Neuron (in vitro differentiated cells): ENCODE results near the gene OSBP2.
"Not testable (repeated sequence)": the region's sequence is repeated elsewhere in the genome, so short reads cannot be mapped to it uniquely, and the experiment has no call there.

Experiments used
- H2AFZ ChIP-seq: one replicate; pipeline ENCODE4 v1.6.1; 2013; ENCODE audit warnings: low read depth, mild to moderate bottlenecking, inconsistent platforms, low read length, moderate library complexity
- H3K27me3 ChIP-seq: one replicate; pipeline ENCODE4 v1.6.1; 2013; ENCODE audit warnings: low read length; ENCODE audit not compliant: insufficient read depth
- H3K36me3 ChIP-seq: one replicate; pipeline ENCODE4 v1.6.1; 2013; ENCODE audit warnings: low read length; ENCODE audit not compliant: insufficient read depth
- H3K4me1 ChIP-seq: one replicate; pipeline ENCODE4 v1.6.1; 2013; ENCODE audit warnings: low read length; ENCODE audit not compliant: insufficient read depth
- H3K4me3 ChIP-seq: 2 replicates; pipeline ENCODE4 v1.5.1; 2013; ENCODE audit warnings: mild to moderate bottlenecking, low read length, moderate library complexity
- H3K9me3 ChIP-seq: one replicate; pipeline ENCODE4 v1.6.1; 2013; ENCODE audit warnings: low read length

Gene OSBP2

DNA sequence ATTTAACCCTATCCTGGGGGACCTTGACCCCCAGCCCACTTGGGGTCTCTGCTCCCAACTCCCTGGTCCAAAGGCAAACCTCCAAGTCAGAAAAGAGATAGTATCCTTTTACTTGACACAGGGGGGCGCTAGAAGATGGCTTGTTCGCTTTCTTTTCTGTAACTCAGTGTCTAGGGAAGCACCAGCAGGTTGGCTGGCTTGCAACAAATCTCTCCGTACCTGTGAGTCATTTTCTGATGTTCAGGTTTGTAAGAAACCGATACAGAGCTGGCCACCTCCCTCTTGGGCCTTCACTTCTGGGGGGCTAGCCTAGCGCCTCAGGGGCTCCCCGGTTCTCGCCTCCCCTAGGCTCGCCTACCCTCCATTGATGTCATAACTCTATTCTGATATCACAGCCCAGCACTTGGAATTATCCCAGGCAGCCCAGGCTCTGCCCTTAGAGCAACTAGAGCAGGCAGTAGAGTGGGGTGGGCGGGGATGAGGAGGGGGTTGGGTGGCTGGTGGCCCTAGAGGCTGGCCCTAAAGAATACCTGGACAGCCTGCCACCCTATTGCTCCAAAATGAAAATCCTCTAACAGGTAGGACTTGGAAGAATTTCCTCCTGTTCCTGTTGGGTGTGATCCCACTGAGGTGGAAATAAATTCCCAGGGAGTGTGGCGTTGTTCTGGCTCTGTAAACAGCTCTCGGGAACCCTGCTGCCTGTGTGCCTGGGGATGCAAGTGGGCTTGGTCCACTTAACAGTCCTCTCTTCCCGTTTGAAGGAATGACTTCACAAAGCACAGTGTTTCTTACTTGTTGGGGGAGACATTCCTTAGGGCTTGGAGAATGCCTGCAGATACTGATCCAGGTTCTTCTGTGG is 69.4 kb downstream of the OSBP2 start:
- H3K9me3 ChIP-seq = no peaks in the 10 kb centered on the region
- H3K4me1 ChIP-seq = peaks cover 7% of the 10 kb centered on the region
- no peak overlapping the region for H2AFZ ChIP-seq
- H3K4me3 ChIP-seq = no peak overlapping the region
- H3K27me3 ChIP-seq = no peaks in the 10 kb centered on the region
- H3K36me3 ChIP-seq = no peaks in the 10 kb centered on the region

DNA sequence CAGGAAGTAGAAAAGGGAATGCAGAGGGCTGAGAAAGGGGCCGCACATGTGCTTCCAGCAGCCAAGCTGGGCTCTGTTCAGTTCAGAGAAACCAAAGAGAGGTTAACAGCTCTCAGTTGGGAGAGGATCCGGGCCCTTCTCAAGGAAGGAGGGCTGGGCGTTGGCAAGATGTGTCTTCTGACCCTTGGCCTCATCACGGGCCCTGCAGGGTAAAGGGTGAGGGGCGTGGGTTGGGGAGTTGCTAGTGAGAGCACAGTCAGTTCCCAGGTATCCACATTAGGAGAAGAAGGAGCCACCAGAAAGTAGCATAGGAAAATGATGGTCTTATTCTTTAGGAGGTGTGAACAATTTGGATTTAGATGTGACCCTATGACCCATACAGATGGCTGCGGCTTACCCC is 73.0 kb downstream of the OSBP2 start:
- Histone ChIP-seq H3K4me3 (no peak overlapping the region), H3K9me3 (no peaks in the 10 kb centered on the region), H3K4me1 (peaks cover 7% of the 10 kb centered on the region), H2AFZ (no peak overlapping the region), H3K36me3 (no peaks in the 10 kb centered on the region), H3K27me3 (no peaks in the 10 kb centered on the region)

DNA sequence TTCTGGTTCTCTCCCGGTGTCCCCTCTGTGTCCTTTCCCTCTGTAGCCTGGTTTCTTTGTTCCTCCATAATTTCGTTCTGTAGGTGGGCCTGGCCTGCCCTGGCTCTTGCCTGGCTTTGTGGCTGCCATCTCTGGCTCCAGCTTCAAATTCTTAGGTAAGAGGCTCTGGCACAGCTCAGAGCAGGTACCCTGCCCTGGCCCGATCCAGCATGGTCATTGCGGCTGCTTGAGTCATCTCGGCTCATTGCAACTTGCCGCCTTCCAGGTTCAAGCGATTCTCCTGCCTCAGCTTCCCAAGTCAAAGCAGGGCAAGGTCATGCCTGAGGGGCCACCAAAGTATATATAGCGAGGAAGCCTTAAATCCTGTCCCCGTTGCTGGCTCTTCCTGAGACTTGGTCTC is 76.0 kb downstream of the OSBP2 start:
- H3K4me3 ChIP-seq = no peak overlapping the region
- no peaks in the 10 kb centered on the region for H3K27me3 ChIP-seq
- no peak overlapping the region for H2AFZ ChIP-seq
- peaks cover 7% of the 10 kb centered on the region for H3K4me1 ChIP-seq
- no peaks in the 10 kb centered on the region for H3K36me3 ChIP-seq
- H3K9me3 ChIP-seq = no peaks in the 10 kb centered on the region

DNA sequence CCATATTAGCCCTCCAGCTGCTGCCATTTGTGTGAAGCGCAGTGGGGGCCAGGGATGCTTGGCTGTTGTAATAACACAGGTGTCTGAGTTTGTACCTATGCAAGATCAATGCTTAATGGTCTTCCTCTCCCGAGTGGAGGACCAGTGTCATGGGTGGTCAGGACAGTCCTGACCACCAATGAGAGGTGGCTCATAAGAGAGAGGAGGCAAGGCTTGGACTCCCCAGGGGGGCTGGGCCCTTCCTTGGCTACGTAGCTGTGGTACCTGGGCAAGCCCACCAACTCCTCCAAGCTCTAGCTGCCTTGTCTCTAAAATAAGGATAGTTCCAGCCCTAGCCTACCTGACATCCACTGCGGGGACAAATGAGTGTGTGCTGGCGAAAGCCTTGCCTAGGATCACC is 79.2 kb downstream of the OSBP2 start:
- no peaks in the 10 kb centered on the region for H3K9me3 ChIP-seq
- H3K27me3 ChIP-seq = no peaks in the 10 kb centered on the region
- no peak overlapping the region for H2AFZ ChIP-seq
- H3K4me3 ChIP-seq = no peak overlapping the region
- no peaks in the 10 kb centered on the region for H3K4me1 ChIP-seq
- no peaks in the 10 kb centered on the region for H3K36me3 ChIP-seq

DNA sequence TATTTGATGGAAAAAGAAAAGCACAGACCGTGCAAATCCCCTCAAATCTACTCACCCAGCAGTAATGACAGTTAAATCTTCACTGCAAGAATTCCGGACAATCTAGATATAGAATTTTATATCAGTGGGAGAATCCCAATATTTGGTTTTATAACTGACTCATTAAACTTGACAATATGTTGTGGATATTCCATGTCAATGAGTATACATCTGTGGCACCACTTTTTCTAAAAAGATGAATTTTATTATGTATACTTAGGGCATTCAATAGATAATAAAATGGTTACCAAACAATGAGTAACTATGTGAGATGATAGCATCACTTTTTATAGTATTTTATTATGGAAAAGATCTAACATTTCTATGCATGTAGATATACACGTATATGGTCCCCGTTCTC is 79.9 kb downstream of the OSBP2 start:
- Histone ChIP-seq H3K36me3 (no peaks in the 10 kb centered on the region), H3K4me1 (no peaks in the 10 kb centered on the region), H2AFZ (no peak overlapping the region), H3K4me3 (no peak overlapping the region), H3K9me3 (no peaks in the 10 kb centered on the region), H3K27me3 (no peaks in the 10 kb centered on the region)

DNA sequence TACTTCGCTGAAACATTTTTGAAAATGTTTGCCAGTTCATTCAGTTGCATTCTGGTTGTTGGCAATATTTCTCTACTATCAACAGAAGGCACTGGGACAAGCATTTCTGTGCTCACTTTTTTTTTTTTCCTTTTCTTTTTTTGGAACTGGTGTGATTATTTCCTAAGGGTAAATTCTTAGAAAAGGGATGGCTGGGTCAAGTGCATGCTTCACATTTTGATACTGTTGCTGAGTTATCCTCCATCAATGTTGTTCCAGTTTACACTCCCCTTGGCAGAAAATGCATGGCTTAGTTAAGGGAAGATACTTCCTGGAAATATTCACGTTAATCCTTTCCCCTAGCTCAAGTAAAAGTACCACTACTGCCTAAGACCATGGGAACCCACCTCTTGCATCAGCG is 81.8 kb downstream of the OSBP2 start:
- Histone ChIP-seq H3K4me1 (no peaks in the 10 kb centered on the region), H3K4me3 (no peak overlapping the region), H2AFZ (no peak overlapping the region), H3K27me3 (no peaks in the 10 kb centered on the region), H3K36me3 (no peaks in the 10 kb centered on the region), H3K9me3 (no peaks in the 10 kb centered on the region)

DNA sequence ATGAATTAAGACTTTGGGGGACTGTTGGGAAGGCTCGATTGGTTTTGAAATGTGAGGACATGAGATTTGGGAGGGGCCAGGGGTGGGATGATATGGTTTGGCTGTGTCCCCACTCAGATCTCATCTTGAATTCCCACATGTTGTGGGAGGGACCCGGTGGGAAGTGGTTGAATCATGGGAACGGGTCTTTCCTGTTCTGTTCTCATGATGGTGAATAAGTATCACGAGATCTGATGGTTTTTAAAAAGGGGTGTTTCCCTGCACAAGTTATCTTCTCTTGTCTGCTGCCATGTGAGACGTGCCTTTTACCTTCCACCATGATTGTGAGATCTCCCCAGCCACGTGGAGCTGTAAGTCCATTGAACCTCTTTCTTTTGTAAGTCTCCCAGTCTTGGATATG is 82.5 kb downstream of the OSBP2 start:
- H3K9me3 ChIP-seq, H3K36me3 ChIP-seq: not testable (repeated sequence)

DNA sequence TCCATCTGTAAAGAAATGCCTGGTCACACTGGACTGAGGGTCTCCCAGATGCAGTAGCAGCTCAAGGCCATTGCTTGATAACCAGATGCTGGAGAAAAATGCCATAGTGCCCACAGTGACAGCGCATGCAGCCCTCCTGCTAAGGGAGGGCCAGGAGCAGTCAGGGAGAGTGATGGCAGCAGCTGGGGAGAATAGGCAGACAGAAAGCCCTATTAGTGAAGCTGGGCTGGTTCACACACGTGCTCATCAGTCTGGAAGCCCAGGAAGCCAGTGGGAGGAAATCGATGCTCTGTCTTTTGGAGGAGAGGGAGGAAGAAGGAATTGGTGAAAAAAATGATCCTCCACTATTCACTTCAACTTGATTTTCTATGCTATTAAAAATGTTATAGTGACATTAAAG is 82.9 kb downstream of the OSBP2 start:
- H3K27me3 ChIP-seq = no peaks in the 10 kb centered on the region
- H3K36me3 ChIP-seq = no peaks in the 10 kb centered on the region
- H3K4me3 ChIP-seq = no peak overlapping the region
- H2AFZ ChIP-seq = no peak overlapping the region
- H3K4me1 ChIP-seq = no peaks in the 10 kb centered on the region
- H3K9me3 ChIP-seq = no peaks in the 10 kb centered on the region

More for the DNA sequence above, 82.5 kb downstream of the OSBP2 start:
- H3K4me1 ChIP-seq, H3K4me3 ChIP-seq, H3K27me3 ChIP-seq, H2AFZ ChIP-seq: not testable (repeated sequence)

DNA sequence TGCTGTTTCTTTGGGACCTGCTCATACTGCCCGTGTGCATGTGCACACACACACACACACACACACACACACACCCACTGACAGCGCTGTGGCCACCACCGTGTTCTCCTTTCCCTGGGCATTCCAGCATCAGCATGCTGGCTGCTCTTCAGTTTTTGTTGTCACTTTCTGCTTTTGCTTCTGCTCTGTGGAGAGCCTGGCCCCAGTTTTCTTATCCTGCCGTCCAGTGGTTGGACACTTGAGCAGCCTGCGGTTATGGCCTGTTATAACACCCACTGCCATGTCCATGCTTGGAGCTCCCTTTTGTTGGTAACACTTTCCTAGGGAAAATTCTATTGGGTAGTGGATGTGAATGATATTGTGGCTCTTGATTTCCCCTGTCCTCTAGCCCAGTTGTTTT is 83.6 kb downstream of the OSBP2 start:
- Histone ChIP-seq H3K9me3 (no peaks in the 10 kb centered on the region), H2AFZ (no peak overlapping the region), H3K4me1 (no peaks in the 10 kb centered on the region), H3K4me3 (no peak overlapping the region), H3K27me3 (no peaks in the 10 kb centered on the region), H3K36me3 (no peaks in the 10 kb centered on the region)

DNA sequence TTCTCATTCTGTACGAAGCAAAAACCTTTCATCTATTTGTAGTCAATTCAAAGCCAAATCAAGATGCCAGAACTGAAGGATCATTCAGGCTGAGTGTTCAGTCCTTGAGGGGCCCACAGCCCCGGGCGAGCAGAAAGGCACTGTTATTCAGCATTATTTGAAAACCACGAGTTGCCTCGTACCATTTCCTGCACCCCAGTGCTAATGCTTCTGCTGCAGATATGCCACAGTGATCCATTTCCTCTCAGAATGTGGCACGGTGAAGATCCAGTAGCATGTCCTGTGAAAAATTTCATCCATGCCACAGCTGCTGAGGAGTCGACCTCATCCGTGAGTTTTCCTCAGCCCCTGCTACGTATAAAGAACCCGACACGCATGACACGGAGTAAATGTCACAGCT is 85.4 kb downstream of the OSBP2 start:
- no peaks in the 10 kb centered on the region for H3K9me3 ChIP-seq
- no peak overlapping the region for H2AFZ ChIP-seq
- no peak overlapping the region for H3K4me3 ChIP-seq
- H3K27me3 ChIP-seq = no peaks in the 10 kb centered on the region
- H3K4me1 ChIP-seq = no peaks in the 10 kb centered on the region
- H3K36me3 ChIP-seq = no peaks in the 10 kb centered on the region

DNA sequence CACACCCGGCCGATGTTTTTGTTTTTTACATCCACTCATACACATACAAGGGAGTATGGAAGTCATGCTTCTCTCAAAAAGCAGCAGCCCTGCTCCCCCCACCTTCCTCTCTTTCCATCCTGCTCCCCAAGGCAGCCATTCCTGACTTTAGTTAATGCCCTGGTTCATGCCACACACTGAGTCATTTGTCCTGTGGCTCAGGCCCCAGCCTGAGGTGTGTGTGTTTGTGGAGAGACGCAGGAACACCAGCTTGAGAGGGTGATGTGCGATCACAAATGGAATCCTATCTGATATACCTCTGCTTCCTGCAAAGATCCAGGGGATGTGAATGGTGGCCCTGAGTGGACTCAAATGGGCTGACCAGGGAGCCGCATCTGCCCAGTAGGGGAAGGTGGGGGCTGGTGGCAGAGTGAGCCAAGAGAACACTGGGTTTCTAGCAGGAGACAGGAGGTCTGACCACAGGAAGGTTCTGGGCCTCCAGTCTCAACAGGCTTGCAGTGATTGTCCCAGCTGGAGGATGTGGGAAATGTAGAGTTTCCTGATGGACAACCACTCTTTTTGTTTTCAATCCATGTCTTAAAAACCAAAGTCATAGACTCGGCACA is 86.7 kb downstream of the OSBP2 start:
- Histone ChIP-seq H3K36me3 (no peaks in the 10 kb centered on the region), H3K27me3 (no peaks in the 10 kb centered on the region), H3K9me3 (no peaks in the 10 kb centered on the region), H2AFZ (no peak overlapping the region), H3K4me3 (no peak overlapping the region), H3K4me1 (no peaks in the 10 kb centered on the region)

DNA sequence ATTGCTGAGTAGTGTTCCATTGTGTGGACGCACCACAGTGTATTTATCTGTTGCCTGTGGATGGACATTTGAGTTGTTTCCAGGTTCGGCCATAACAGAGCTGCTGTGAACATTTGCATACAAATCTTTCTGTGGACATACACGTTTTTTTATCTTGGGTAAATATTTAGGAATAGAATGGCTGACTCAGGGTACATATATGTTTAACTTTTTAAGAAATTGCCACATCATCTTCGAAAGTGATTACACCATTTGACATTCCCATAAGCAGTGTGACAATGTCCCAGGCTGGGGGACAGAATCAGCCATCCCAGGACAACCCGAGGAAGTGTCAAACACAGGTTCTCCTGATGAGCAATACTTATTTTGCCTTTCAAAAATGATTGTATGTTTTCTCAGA is 87.9 kb downstream of the OSBP2 start:
- Histone ChIP-seq H3K4me1 (no peaks in the 10 kb centered on the region), H3K9me3 (no peaks in the 10 kb centered on the region), H2AFZ (no peak overlapping the region), H3K4me3 (no peak overlapping the region), H3K27me3 (no peaks in the 10 kb centered on the region), H3K36me3 (no peaks in the 10 kb centered on the region)

DNA sequence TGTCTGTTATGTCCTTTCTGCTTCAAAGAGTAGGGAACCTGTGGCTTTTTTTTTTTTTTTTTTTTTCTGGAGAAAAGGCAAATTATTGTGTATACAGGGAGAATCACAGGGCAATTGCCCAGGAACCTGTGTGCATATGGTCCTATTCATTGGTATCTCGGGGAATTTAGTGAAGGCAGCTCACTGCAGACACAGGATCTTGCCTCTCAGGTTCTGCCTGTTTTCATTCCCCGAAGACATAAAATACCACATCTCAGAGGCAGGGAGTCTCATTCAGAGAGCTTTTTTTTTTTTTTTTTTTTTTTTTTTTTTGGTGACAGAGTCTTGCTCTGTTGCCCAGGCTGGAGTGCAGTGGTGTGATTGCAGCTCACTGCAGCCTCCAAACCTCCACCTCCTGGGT is 88.3 kb downstream of the OSBP2 start:
- Histone ChIP-seq H3K27me3 (no peaks in the 10 kb centered on the region), H3K9me3 (no peaks in the 10 kb centered on the region)

DNA sequence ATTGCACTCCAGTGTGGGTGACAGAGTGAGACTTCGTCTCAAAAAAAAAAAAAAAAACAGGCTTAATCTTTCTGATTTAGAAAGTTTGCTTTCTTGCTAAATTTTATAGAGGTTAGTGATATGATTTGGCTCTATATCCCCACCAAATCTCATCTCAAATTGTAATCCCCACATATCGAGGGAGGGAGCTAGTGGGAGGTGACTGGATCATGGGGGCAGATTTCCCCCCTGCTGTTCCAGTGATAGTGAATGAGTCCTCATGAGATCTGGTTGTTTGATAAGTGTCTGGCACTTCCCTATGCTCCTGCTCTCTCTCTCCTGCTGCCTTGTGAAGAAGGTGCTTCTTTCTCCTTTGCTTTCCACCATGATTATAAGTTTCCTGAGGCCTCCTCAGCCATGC is 90.9 kb downstream of the OSBP2 start:
- Histone ChIP-seq H3K27me3 (peaks cover 3% of the 10 kb centered on the region), H3K9me3 (no peaks in the 10 kb centered on the region), H3K4me3 (no peak overlapping the region), H3K4me1 (no peaks in the 10 kb centered on the region), H3K36me3 (no peaks in the 10 kb centered on the region), H2AFZ (no peak overlapping the region)

More for the DNA sequence above, 88.3 kb downstream of the OSBP2 start:
- H3K4me1 ChIP-seq = no peaks in the 10 kb centered on the region
- H2AFZ ChIP-seq = no peak overlapping the region
- no peak overlapping the region for H3K4me3 ChIP-seq
- H3K36me3 ChIP-seq = no peaks in the 10 kb centered on the region
